HG03039 (cell line): ENCODE results near the gene FER.
A peak's percentile ranks its signal among the peaks of the same experiment; 100 is the strongest.
"Not testable (repeated sequence)": the region's sequence is repeated elsewhere in the genome, so short reads cannot be mapped to it uniquely, and the experiment has no call there.

ENCODE experiments used
- ATAC-seq: cut with Tn5 transposase; IDR thresholded peaks from one replicate; pipeline ENCODE4 v1.9.1; 2021; ENCODE audit warnings: mild to moderate bottlenecking, moderate library complexity; ENCODE audit not compliant: unreplicated experiment

The FER gene

GRCh38 chr5:109028608-109029299 lies 281.1 kb downstream of the FER start:
- peak; percentile 56 for ATAC-seq

- ATAC-seq, result no peak
Observed at GRCh38 chr5:109029847-109030246, 282.1 kb downstream of the FER start.

GRCh38 chr5:109030360-109031143 lies 282.9 kb downstream of the FER start:
- no peak for ATAC-seq

GRCh38 chr5:109034306-109034705 lies 286.6 kb downstream of the FER start:
- ATAC-seq, result no peak

GRCh38 chr5:109035436-109035835 lies 287.7 kb downstream of the FER start:
- no peak for ATAC-seq

GRCh38 chr5:109038209-109038840 lies 290.6 kb downstream of the FER start:
- no peak for ATAC-seq

- no peak for ATAC-seq
Observed at GRCh38 chr5:109041317-109041716, 293.6 kb downstream of the FER start.

- no peak for ATAC-seq
Observed at GRCh38 chr5:109045710-109046109, 298.0 kb downstream of the FER start.

GRCh38 chr5:109049565-109049964 lies 301.9 kb downstream of the FER start:
- ATAC-seq, result no peak

GRCh38 chr5:109050321-109050720 lies 302.6 kb downstream of the FER start:
- ATAC-seq, result not testable (repeated sequence)

- ATAC-seq, result not testable (repeated sequence)
Observed at GRCh38 chr5:109052216-109052615, 304.5 kb downstream of the FER start.

- ATAC-seq, result no peak
Observed at GRCh38 chr5:109053995-109054417, 306.3 kb downstream of the FER start.

GRCh38 chr5:109060378-109061025 lies 312.8 kb downstream of the FER start:
- ATAC-seq, result no peak

- ATAC-seq, result no peak
Observed at GRCh38 chr5:109062664-109063063, 315.0 kb downstream of the FER start.

GRCh38 chr5:109063223-109063622 lies 315.5 kb downstream of the FER start:
- ATAC-seq, result no peak

- ATAC-seq, result no peak
Observed at GRCh38 chr5:109076741-109077140, 329.0 kb downstream of the FER start.

GRCh38 chr5:109078448-109078847 lies 330.8 kb downstream of the FER start:
- ATAC-seq, result no peak

- no peak for ATAC-seq
Observed at GRCh38 chr5:109080481-109080880, 332.8 kb downstream of the FER start.

- no peak for ATAC-seq
Observed at GRCh38 chr5:109080896-109081295, 333.2 kb downstream of the FER start.

- ATAC-seq, result no peak
Observed at GRCh38 chr5:109083937-109084336, 336.2 kb downstream of the FER start.

GRCh38 chr5:109089191-109089590 lies 341.5 kb downstream of the FER start:
- ATAC-seq, result no peak
